Heart left ventricle (tissue), 13 donors: ENCODE data around the gene CRYGN.

Experiments
- CTCF ChIP-seq, 12 donors: fragments of 200-600 bp; sonication (generic) in 4 of 12; IDR thresholded peaks; one replicate each; pipeline versions ENCODE4 v1.5.0 to v1.8.0; 2018 to 2022; ENCODE audit warnings: antibody characterized with exemption in 12 of 12, mild to moderate bottlenecking in 5 of 12
- POLR2A ChIP-seq, 2 donors: fragments of 450-650 bp; IDR thresholded peaks; one replicate each; pipeline ENCODE4 v1.6.1; 2017; ENCODE audit warnings: antibody characterized with exemption in 2 of 2, mild to moderate bottlenecking in 2 of 2, moderate library complexity in 2 of 2
- donor health status: ischemic (EF 13 %, LVEDD 7.1; RV severe dilation, severe dysfunction).
- donor health status: DM: no; HTN: yes; CAD: no.
- donor health status: DM: no; HTN: no; CAD: no.
- donor health status: ischemic (EF 25% LVEDD 6.9; RV normal size, moderate dysfunction).
- donor health status: ischemic (EF 25% LVEDD 5.7; RV mildly dilated, moderate dysfunction).
- donor health status: ischemic (EF 35%, LVEDD 5.7; RV mildly dilated, moderate dysfunction).
- donor health status: nonischemic (EF 11% LVEDD 7.7; RV severe dilation, severe dysfunction).
- donor health status: DM: yes; HTN: yes; CAD: no.
- donor health status: PGD.
- donor health status: ischemic (EF 29% LVEDD 5.4; RV normal size, mild dysfunction).
- donor health status: nonischemic (EF 23%, LVEDD 6.1; RV moderate dilation, normal function).

- no peak for TF ChIP-seq CTCF (IDR thresholded peaks at IDR 0.05)
- no peak for TF ChIP-seq POLR2A (IDR thresholded peaks at IDR 0.05)
These were observed 7.9 kb upstream of the CRYGN start for GRCh38 chr7:151447901-151448260.
